Choroid plexus epithelial cell (primary cell): Measurements from ENCODE around the gene DLL1.

Source experiments
- DNase-seq: peaks from one replicate; pipeline ENCODE4 v3.0.0-alpha.2; 2010; ENCODE audit warnings: low read depth
- H3K4me3 ChIP-seq: 2 replicates; pipeline ENCODE4 v1.5.1; 2011; ENCODE audit warnings: low read depth, mild to moderate bottlenecking, control low read depth, low read length, moderate library complexity
- TF ChIP-seq, protein P1 (sequence below): conservative IDR thresholded peaks from 2 replicates; pipeline ENCODE4 v1.5.1; 2011; ENCODE audit warnings: low read depth, mild to moderate bottlenecking, control low read depth, inconsistent platforms, low read length, moderate library complexity

Gene DLL1

GRCh38 chr6:170260686-170261085 is 30.2 kb downstream of the DLL1 start:
- TF ChIP-seq, protein P1, sequence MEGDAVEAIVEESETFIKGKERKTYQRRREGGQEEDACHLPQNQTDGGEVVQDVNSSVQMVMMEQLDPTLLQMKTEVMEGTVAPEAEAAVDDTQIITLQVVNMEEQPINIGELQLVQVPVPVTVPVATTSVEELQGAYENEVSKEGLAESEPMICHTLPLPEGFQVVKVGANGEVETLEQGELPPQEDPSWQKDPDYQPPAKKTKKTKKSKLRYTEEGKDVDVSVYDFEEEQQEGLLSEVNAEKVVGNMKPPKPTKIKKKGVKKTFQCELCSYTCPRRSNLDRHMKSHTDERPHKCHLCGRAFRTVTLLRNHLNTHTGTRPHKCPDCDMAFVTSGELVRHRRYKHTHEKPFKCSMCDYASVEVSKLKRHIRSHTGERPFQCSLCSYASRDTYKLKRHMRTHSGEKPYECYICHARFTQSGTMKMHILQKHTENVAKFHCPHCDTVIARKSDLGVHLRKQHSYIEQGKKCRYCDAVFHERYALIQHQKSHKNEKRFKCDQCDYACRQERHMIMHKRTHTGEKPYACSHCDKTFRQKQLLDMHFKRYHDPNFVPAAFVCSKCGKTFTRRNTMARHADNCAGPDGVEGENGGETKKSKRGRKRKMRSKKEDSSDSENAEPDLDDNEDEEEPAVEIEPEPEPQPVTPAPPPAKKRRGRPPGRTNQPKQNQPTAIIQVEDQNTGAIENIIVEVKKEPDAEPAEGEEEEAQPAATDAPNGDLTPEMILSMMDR, result peak; percentile 13
- no peak overlapping the region for H3K4me3 ChIP-seq
- DNase-seq, result no peak

DNA sequence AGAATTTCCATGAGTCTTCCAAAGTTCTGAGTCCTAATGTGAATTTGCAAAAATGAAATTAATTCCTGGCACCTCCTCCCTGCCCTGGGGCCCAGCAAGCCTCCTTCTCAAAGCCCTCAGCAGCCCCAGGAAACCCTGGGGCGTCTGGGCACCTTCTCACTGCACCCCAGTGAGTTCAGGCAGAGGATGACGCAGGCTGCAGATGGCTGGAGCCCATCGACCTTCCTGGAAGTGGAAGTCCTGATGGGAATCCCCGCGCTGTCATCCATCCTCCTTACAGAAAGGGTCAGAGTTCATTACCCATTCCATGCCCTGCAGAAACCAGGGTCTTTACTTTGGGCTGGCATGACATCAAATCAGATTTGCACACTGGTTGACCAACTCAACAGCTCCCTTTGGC is 31.6 kb downstream of the DLL1 start:
- no peak for DNase-seq
- H3K4me3 ChIP-seq, result no peak overlapping the region
- TF ChIP-seq, protein P1, result no peak

GRCh38 chr6:170258407-170258806 is 32.5 kb downstream of the DLL1 start:
- no peak overlapping the region for H3K4me3 ChIP-seq
- TF ChIP-seq, protein P1, result no peak
- no peak for DNase-seq

DNA sequence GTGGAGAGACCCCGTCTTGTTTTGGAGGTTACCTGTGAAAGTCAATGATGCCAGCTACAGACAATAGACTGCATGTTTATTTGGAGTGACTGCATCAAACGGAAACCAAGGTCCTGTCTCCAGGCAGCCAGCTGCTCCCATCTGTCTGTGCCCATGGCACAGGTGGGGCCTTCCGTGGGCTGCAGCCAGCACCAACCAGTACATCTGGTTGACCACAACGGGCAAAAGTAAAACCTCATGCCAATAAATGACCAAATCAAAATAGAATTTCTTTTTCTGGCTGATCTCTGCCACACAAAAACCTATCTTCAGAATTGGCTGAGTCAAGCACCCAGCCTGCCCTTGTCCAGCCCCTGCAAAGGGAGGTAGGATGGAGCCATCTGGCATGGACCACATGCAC is 33.5 kb downstream of the DLL1 start:
- no peak for DNase-seq
- TF ChIP-seq, protein P1, result no peak

DNA sequence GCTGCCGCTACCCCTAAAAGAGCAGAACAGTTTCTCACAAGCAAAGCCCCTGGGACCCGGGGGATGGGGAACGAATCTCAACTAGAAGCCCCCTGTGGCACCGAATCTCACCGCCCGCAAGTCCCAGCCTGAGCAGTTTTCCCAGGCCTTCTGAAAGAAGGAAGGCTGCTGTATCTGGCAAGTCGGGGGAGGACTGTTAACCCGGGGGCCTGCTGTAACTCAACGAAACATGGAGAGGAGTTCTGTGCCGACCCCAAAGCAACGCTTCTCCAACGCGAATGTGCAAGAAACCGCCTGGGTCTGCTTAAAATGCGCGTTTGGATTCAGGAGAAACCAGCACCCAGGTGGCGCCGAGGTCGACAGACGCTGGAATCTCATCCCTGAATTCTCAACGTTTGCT is 34.2 kb downstream of the DLL1 start:
- TF ChIP-seq, protein P1, result no peak
- no peak overlapping the region for H3K4me3 ChIP-seq
- no peak for DNase-seq

More for the DNA sequence above, 33.5 kb downstream of the DLL1 start:
- no peak overlapping the region for H3K4me3 ChIP-seq

GRCh38 chr6:170255426-170256125 is 35.3 kb downstream of the DLL1 start:
- TF ChIP-seq, protein P1, result no peak
- DNase-seq, result peak; percentile 31
- no peak overlapping the region for H3K4me3 ChIP-seq
